ENCODE results near the gene HAPLN1. TPM values are rescaled to one million over a fixed set of nuclear protein-coding genes. Genes with fewer than 3 reads are reported as not detected.

HAPLN1 gene
- total RNA-seq, 2 donors from 2014 or later: not detected

DNA sequence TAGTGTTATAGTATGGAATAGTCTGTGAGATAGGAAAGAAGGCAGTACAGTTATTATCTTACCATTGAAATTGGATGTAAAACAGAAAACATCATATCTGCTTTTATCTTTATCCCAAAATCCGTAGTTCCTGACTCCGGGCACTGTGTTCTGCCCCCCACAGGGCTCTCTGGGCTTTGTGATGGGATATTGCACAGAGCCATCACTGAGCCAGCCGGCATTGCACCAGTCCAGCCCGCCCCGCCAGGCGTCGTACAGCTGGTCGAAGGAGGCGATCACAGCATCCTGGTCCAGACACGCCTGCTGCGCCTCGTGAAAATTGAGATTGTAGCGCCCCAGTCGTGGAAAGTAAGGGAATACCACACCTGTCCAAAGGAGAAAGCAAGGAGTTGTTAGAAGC, 76.4 kb downstream of the HAPLN1 start:
- Histone ChIP-seq H3K4me1 (no peaks in the 10 kb centered on the region), H3K9me3 (no peaks in the 10 kb centered on the region), H3K27me3 (no peaks in the 10 kb centered on the region), H3K36me3 (replicated peaks in 1 of 2; ENCODE audit: insufficient read depth in 1 of 2, low read depth in 2 of 2) (no peaks in the 10 kb centered on the region), H3K4me3 (no peak overlapping the region), H3K27ac (no peak overlapping the region)
- no peak for ATAC-seq
- no peak for DNase-seq
- 85 to 86% methylated on average over 14 of the region's 14 CpGs for WGBS, 2 donors
- intact Hi-C loops (cut with DNase I): no loop called here
- no peak for TF ChIP-seq POLR2A (IDR thresholded peaks at IDR 0.05)
- TF ChIP-seq CTCF (IDR thresholded peaks at IDR 0.05): no peak

- 59 to 72% methylated on average over 3 of the region's 3 CpGs for WGBS, 2 donors
- Histone ChIP-seq H3K4me3 (no peak overlapping the region), H3K27me3 (no peaks in the 10 kb centered on the region), H3K9me3 (no peaks in the 10 kb centered on the region), H3K27ac (no peak overlapping the region), H3K36me3 (replicated peaks in 1 of 2; ENCODE audit: insufficient read depth in 1 of 2, low read depth in 2 of 2) (no peaks in the 10 kb centered on the region), H3K4me1 (no peaks in the 10 kb centered on the region)
- TF ChIP-seq CTCF (IDR thresholded peaks at IDR 0.05) (no peak), POLR2A (IDR thresholded peaks at IDR 0.05) (no peak)
- intact Hi-C loops (cut with DNase I): no loop called here
- ATAC-seq (no peak), DNase-seq (no peak)
Measured at GRCh38 chr5:83641946-83642345, 78.7 kb downstream of the HAPLN1 start.

- Histone ChIP-seq H3K36me3 (replicated peaks in 1 of 2; ENCODE audit: insufficient read depth in 1 of 2, low read depth in 2 of 2) (no peaks in the 10 kb centered on the region), H3K4me1 (no peaks in the 10 kb centered on the region), H3K27ac (no peak overlapping the region), H3K27me3 (no peaks in the 10 kb centered on the region), H3K4me3 (no peak overlapping the region), H3K9me3 (no peaks in the 10 kb centered on the region)
- TF ChIP-seq POLR2A (IDR thresholded peaks at IDR 0.05) (no peak), CTCF (IDR thresholded peaks at IDR 0.05) (no peak)
- 73 to 85% methylated on average over 1 of the region's 1 CpG for WGBS, 2 donors
- intact Hi-C loops (cut with DNase I): no loop called here
- ATAC-seq (no peak), DNase-seq (no peak)
Measured at GRCh38 chr5:83639911-83640310, 80.7 kb downstream of the HAPLN1 start.

GRCh38 chr5:83636156-83636555, 84.5 kb downstream of the HAPLN1 start:
- Histone ChIP-seq H3K36me3 (replicated peaks in 1 of 2; ENCODE audit: insufficient read depth in 1 of 2, low read depth in 2 of 2) (no peaks in the 10 kb centered on the region), H3K4me1 (no peaks in the 10 kb centered on the region), H3K4me3 (no peak overlapping the region), H3K27me3 (no peaks in the 10 kb centered on the region), H3K27ac (no peak overlapping the region), H3K9me3 (no peaks in the 10 kb centered on the region)
- WGBS, 2 donors: 44% methylated on average over 6 of the region's 6 CpGs
- intact Hi-C loops (cut with DNase I): no loop called here
- DNase-seq (no peak), ATAC-seq (no peak)
- TF ChIP-seq POLR2A (IDR thresholded peaks at IDR 0.05) (no peak), CTCF (IDR thresholded peaks at IDR 0.05) (no peak)

DNA sequence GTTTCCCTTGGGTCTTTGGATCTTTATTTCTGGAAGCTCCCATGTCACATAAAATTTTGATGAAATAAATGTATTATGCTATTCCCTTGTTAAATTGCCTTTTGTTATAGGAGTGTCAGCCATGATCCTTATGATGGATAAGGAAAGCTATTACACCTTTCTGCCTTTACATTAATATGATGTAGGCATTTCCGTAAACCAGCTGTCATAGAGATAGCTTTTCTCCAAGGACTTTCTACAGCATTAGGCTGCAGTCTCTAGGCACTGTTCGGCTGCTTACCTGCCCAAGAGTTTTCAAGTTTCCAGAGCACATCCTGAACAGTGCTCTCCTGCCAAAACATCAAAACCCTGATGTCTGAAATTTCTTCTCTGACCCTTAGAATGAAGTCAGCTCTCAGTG, 87.4 kb downstream of the HAPLN1 start:
- Histone ChIP-seq H3K27me3 (no peaks in the 10 kb centered on the region), H3K4me3 (no peak overlapping the region), H3K36me3 (replicated peaks in 1 of 2; ENCODE audit: insufficient read depth in 1 of 2, low read depth in 2 of 2) (no peaks in the 10 kb centered on the region), H3K4me1 (no peaks in the 10 kb centered on the region), H3K27ac (no peak overlapping the region), H3K9me3 (no peaks in the 10 kb centered on the region)
- intact Hi-C loops (cut with DNase I): no loop called here
- TF ChIP-seq CTCF (IDR thresholded peaks at IDR 0.05) (no peak), POLR2A (IDR thresholded peaks at IDR 0.05) (no peak)
- no peak for ATAC-seq
- no peak for DNase-seq
- 84 to 89% methylated on average over 2 of the region's 2 CpGs for WGBS, 2 donors
